ENCODE data around the gene SERPINA9.

GRCh38 chr14:94470311-94470710 is 5.7 kb downstream of the SERPINA9 start:
- TF ChIP-seq CTCF (conservative IDR thresholded peaks at IDR 0.05) (no peak), EZH2 (IDR thresholded peaks at IDR 0.05; ENCODE audit: low read depth) (no peak)

Measured in PC-9 (cell line).